Mesodermal cell (in vitro differentiated cells): Measurements from ENCODE around the gene IL4.

Experiments used
- H3K27ac ChIP-seq: 2 replicates; pipeline ENCODE4 v1.7.0; 2013; ENCODE audit warnings: mild to moderate bottlenecking, low read depth, low read length, moderate library complexity; ENCODE audit not compliant: severe bottlenecking
- H3K36me3 ChIP-seq: 2 replicates; pipeline ENCODE4 v1.7.1; 2013; ENCODE audit warnings: mild to moderate bottlenecking, low read length, moderate library complexity; ENCODE audit not compliant: control insufficient read depth, insufficient read depth
- H3K4me1 ChIP-seq: one replicate; pipeline ENCODE4 v1.7.1; 2013; ENCODE audit warnings: mild to moderate bottlenecking, low read length; ENCODE audit not compliant: insufficient read depth, control insufficient read depth, poor library complexity, severe bottlenecking
- H3K4me3 ChIP-seq: 2 replicates; pipeline ENCODE4 v1.7.0; 2013; ENCODE audit warnings: low read length, control low read depth, mild to moderate bottlenecking; ENCODE audit not compliant: insufficient read depth, poor library complexity, severe bottlenecking; ENCODE audit errors: extremely low read depth
- H3K9me3 ChIP-seq: 2 replicates; pipeline ENCODE4 v1.7.1; 2013; ENCODE audit warnings: mild to moderate bottlenecking, low read length, moderate library complexity; ENCODE audit not compliant: control insufficient read depth
- WGBS, 2 experiments: methylation state at CpG; one replicate each; pipeline ENCODE4 v1.1.5; 2013; ENCODE audit warnings: missing lambda C conversion rate in 2 of 2; ENCODE audit not compliant: insufficient coverage in 2 of 2; 5-methylcytosine and 5-hydroxymethylcytosine counted together

Gene IL4

GRCh38 chr5:132644177-132644576 is 29.6 kb upstream of the IL4 start:
- Histone ChIP-seq H3K9me3 (no peaks in the 10 kb centered on the region), H3K4me1 (no peaks in the 10 kb centered on the region)

DNA sequence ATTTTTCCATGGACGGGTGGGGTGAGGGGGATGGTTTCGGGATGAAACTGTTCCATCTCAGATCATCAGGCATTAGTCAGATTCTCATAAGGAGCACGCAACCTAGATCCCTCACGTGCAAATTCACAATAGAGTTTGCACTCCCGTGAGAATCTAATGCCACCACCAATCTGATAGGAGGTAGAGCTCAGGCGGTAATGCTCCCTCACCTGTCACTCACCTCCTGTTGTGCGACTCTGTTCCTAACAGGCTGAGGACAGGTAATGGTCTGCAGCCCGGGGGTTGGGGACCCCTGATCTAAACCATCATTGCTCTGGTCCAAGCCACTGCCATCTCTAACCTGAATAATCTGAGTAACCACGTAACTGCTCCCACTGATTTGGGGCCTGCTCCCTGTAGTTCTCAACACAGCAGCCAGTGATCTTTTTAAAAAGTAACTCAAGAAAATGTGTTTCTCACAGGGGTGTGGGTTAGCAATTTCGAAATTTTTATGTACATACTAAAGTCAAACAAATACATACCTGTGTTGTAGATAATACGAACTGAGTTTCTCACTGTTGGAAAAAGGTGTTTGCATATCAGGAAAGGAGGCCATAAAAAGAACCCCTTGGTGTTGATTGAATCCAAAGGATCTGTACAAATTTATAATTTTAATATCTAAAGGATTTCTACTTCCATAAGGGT is 27.1 kb upstream of the IL4 start:
- Histone ChIP-seq H3K9me3 (no peaks in the 10 kb centered on the region), H3K4me1 (no peaks in the 10 kb centered on the region), H3K4me3 (no peak overlapping the region), H3K27ac (no peak overlapping the region), H3K36me3 (peaks cover 12% of the 10 kb centered on the region)
- 88% methylated on average over 5 to 6 of the region's 11 CpGs for WGBS, 2 experiments

More at GRCh38 chr5:132644177-132644576, 29.6 kb upstream of the IL4 start:
- Histone ChIP-seq H3K36me3 (peaks cover 21% of the 10 kb centered on the region), H3K4me3 (no peak overlapping the region), H3K27ac (no peak overlapping the region)

GRCh38 chr5:132647473-132647872 is 26.3 kb upstream of the IL4 start:
- 85 to 94% methylated on average over 2 of the region's 2 CpGs for WGBS, 2 experiments
- Histone ChIP-seq H3K4me3 (no peak overlapping the region), H3K36me3 (peaks cover 10% of the 10 kb centered on the region), H3K4me1 (no peaks in the 10 kb centered on the region), H3K9me3 (no peaks in the 10 kb centered on the region), H3K27ac (no peak overlapping the region)

GRCh38 chr5:132648355-132648754 is 25.4 kb upstream of the IL4 start:
- H3K4me3 ChIP-seq = no peak overlapping the region
- WGBS, 2 experiments = 88% methylated on average over 1 of the region's 1 CpG; no CpG with 5 or more reads in 1 of the 2 experiments

DNA sequence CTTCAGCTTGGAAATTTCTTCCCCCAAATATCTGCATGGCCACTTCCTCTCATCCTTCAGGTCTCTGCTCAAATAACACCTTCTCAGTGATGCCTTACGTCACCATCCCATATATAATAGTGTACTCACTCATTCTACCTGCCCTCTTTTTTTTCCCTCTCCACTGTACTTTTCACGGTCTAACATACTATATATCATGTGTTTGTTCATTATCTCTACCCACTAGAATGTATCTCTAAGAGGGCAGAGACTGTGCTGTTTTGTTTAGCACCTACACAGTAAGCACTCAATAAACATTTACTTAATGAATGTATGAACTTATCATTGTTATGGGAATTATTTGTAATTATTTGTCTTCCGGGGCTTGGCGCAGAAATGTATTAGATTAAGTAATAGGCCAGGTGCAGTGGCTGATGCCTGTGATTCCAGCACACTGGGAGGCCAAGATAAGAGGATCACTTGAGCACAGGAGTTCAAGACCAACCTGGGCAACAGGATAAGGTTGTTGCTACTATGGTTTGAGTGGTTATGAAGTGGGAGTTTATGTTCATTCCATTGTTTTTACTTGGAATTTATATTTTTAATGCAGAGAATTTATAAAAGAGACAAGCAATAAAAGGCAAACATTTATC is 21.8 kb upstream of the IL4 start:
- WGBS, 2 experiments = 92 to 100% methylated on average over 2 to 3 of the region's 4 CpGs
- Histone ChIP-seq H3K9me3 (no peaks in the 10 kb centered on the region), H3K4me3 (no peak overlapping the region), H3K4me1 (peaks cover 4% of the 10 kb centered on the region), H3K27ac (no peak overlapping the region), H3K36me3 (no peaks in the 10 kb centered on the region)

More at GRCh38 chr5:132648355-132648754, 25.4 kb upstream of the IL4 start:
- Histone ChIP-seq H3K27ac (no peak overlapping the region), H3K36me3 (peaks cover 1% of the 10 kb centered on the region), H3K4me1 (no peaks in the 10 kb centered on the region), H3K9me3 (no peaks in the 10 kb centered on the region)

DNA sequence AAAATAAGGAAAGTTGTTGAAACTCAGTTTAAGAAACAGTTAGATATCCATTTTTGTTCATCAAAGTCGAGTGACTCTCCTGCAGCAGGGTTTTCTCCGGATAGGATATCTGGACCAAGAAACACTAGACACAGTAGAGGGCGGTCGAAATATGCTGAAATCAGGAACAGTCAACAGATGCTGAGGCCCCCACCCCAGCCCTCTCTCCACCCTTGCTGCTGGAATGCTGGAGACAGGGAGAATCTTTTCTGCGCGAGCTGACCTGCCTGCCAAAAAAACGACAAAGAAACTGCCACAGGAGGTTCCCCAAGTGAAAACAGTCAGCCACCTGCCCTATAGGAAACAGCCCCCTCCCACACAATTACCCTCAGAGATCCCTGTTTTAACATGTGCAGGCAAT is 20.1 kb upstream of the IL4 start:
- H3K36me3 ChIP-seq = no peaks in the 10 kb centered on the region
- no peak overlapping the region for H3K4me3 ChIP-seq
- H3K4me1 ChIP-seq = peaks cover 4% of the 10 kb centered on the region
- no peak overlapping the region for H3K27ac ChIP-seq
- no peaks in the 10 kb centered on the region for H3K9me3 ChIP-seq
- 79 to 92% methylated on average over 4 of the region's 7 CpGs for WGBS, 2 experiments

DNA sequence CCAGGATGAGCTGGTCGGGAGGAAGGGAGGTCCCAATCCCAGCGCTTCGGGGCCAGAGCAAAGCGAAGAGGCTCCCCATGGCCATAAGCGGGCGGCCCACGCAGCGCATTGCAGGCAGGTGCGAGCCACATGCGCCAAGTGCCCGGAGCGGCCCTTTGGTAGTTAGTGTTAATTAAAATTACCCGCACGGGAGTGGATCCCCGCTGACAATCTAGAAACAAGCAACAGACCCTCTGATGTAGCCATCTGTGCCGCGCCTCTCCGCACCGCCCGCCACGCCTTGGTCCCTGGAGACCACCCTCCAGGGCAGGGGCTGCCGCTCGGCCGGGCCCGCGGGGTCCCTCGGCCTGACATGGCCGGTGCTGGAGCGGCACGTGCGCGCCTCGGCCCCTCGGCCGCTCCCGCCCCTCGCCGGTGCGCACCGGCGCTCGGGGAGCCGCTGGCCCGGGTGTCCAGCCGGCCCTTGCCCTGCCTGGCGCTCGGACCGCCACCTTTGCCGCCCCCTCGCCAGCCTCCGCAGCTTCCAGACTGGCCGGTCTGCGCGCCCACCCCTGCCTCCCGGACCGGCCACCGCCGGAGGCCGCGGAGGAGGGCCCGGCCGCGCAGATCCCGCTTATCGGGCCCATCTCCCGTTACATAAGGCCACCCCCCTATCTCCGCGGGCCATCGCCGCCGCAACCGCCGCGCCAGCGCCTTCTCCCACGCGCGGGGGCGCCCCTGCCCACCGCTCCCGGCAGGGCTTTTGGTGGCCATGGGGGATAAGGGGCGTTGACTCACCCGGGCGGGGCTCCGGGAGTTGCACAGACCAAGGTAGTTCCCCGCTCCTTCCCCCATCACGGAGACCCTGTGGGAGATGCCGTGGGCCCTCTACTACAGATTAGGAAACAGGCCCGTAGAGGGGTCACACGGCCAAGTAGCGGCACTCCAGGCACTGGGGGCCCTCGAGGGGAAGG is 17.7 kb upstream of the IL4 start:
- H3K4me1 ChIP-seq = peaks cover 4% of the 10 kb centered on the region
- H3K9me3 ChIP-seq = no peaks in the 10 kb centered on the region
- no peak overlapping the region for H3K27ac ChIP-seq
- WGBS, 2 experiments = 12 to 13% methylated on average over 45 to 49 of the region's 92 CpGs
- H3K36me3 ChIP-seq = no peaks in the 10 kb centered on the region
- H3K4me3 ChIP-seq = peak overlapping the region; percentile 33

DNA sequence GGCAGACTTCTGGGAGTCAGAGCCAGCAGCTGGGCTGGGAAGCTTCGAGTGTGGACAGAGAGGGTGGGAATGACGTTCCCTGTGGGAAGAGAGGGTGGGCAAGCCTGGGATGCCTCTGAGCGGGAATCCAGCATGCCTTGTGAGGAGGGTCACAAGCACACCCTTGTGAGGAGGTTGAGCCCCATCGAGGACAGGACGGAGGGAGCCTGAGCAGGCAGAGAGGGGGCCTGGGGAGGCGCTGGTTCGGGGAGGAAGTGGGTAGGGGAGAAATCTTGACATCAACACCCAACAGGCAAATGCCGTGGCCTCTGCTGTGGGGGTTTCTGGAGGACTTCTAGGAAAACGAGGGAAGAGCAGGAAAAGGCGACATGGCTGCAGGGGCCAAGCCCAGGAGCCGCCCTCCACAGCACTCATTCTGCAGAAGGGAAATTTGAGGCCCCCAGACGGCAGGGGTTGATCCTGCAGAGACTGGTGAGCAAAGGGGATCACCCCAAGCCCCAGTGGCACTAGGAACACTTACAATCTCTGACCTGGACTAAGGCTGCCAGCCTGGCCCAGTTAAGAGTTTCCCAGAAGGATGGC is 16.9 kb upstream of the IL4 start:
- no peak overlapping the region for H3K4me3 ChIP-seq
- 76 to 85% methylated on average over 7 of the region's 12 CpGs for WGBS, 2 experiments
- no peaks in the 10 kb centered on the region for H3K9me3 ChIP-seq
- H3K36me3 ChIP-seq = no peaks in the 10 kb centered on the region
- peaks cover 4% of the 10 kb centered on the region for H3K4me1 ChIP-seq
- H3K27ac ChIP-seq = no peak overlapping the region

DNA sequence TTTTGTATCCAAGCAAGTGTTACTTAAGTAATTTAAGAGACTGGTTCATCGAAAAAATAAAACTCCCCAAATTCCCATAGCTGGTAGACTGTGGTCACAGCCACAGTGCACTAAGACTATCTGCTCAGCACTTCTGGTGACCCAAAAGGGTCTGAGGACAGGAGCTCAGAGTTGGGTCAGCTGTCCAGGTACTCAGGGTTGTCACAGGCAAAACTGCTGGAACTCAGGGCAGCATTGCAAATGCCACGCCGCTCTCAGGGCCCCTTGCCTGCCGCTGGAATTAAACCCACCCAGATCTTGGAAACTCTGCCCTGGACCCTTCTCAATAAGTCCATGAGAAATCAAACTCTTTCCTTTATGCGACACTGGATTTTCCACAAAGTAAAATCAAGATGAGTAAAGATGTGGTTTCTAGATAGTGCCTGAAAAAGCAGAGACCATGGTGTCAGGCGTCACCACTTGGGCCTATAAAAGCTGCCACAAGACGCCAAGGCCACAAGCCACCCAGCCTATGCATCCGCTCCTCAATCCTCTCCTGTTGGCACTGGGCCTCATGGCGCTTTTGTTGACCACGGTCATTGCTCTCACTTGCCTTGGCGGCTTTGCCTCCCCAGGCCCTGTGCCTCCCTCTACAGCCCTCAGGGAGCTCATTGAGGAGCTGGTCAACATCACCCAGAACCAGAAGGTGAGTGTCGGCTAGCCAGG is 16.0 kb upstream of the IL4 start, which contains the start of gene IL13:
TSS of gene IL13 (plus strand) at position 498 of the 705 bp plus-strand sequence. CDS start at position 512, 14 bp downstream.
- no peak within 1 kb of the TSS for H3K27ac ChIP-seq
- 94% methylated on average over 10 of the region's 12 CpGs for WGBS, 2 experiments
- H3K9me3 ChIP-seq = no peaks in the 10 kb centered on the region
- H3K4me3 ChIP-seq = no peak within 1 kb of the TSS
- H3K36me3 ChIP-seq = no peaks in the 10 kb centered on the region
- peaks cover 4% of the 10 kb centered on the region for H3K4me1 ChIP-seq
